Heart left ventricle (tissue), 13 donors: Measurements from ENCODE around the gene DNAJC18.

Experiments used
- POLR2A ChIP-seq, 2 donors: fragments of 450-650 bp; IDR thresholded peaks; one replicate each; pipeline ENCODE4 v1.6.1; 2017; ENCODE audit warnings: antibody characterized with exemption in 2 of 2, mild to moderate bottlenecking in 2 of 2, moderate library complexity in 2 of 2
- TF ChIP-seq, protein P1 (sequence below), 12 donors: fragments of 200-600 bp; sonication (generic) in 4 of 12; IDR thresholded peaks; one replicate each; pipeline versions ENCODE4 v1.5.0 to v1.8.0; 2018 to 2022; ENCODE audit warnings: antibody characterized with exemption in 12 of 12, mild to moderate bottlenecking in 5 of 12
- donor health status: ischemic (EF 13 %, LVEDD 7.1; RV severe dilation, severe dysfunction).
- donor health status: DM: no; HTN: yes; CAD: no.
- donor health status: DM: no; HTN: no; CAD: no.
- donor health status: ischemic (EF 25% LVEDD 6.9; RV normal size, moderate dysfunction).
- donor health status: ischemic (EF 25% LVEDD 5.7; RV mildly dilated, moderate dysfunction).
- donor health status: ischemic (EF 35%, LVEDD 5.7; RV mildly dilated, moderate dysfunction).
- donor health status: nonischemic (EF 11% LVEDD 7.7; RV severe dilation, severe dysfunction).
- donor health status: DM: yes; HTN: yes; CAD: no.
- donor health status: PGD.
- donor health status: ischemic (EF 29% LVEDD 5.4; RV normal size, mild dysfunction).
- donor health status: nonischemic (EF 23%, LVEDD 6.1; RV moderate dilation, normal function).

DNA sequence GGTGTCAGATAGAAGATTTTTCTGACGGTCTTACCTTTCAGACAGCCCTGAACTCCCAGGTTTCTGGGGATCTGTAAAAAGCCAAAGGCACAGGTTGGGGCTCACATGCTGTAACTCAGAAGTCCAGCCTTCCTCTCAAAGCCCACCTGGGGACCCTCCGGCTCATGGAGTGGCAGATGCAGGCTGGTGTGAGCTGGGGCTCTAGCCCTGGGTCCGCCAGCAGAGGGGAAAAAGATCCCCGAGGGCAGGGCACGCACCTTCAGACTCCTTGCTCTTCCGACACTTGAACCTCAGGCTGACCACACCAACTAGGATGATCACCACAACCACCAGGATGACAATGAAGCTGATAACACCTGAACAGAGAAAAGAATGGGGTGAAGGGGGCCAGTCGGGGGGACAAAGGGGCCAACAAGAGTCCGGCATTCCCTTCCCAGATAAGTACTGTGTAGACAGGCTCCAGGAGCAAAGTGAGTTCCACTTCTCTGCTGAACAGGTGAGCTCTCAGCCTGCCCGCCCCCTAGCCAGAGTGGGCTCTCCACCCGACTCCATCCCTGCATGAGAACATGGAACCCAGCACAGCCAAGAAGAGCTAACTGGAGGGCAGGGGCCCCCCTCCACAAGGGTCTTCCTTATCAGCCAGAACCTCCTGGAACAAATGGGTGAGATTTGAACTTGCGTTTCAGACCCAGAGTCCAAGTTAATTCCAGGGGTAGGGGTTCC is 15.4 kb upstream of the DNAJC18 start:
- TF ChIP-seq, protein P1, sequence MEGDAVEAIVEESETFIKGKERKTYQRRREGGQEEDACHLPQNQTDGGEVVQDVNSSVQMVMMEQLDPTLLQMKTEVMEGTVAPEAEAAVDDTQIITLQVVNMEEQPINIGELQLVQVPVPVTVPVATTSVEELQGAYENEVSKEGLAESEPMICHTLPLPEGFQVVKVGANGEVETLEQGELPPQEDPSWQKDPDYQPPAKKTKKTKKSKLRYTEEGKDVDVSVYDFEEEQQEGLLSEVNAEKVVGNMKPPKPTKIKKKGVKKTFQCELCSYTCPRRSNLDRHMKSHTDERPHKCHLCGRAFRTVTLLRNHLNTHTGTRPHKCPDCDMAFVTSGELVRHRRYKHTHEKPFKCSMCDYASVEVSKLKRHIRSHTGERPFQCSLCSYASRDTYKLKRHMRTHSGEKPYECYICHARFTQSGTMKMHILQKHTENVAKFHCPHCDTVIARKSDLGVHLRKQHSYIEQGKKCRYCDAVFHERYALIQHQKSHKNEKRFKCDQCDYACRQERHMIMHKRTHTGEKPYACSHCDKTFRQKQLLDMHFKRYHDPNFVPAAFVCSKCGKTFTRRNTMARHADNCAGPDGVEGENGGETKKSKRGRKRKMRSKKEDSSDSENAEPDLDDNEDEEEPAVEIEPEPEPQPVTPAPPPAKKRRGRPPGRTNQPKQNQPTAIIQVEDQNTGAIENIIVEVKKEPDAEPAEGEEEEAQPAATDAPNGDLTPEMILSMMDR (IDR thresholded peaks at IDR 0.05): no peak
- no peak for TF ChIP-seq POLR2A (IDR thresholded peaks at IDR 0.05)
